Dendritic cell treated with granulocyte-macrophage colony-stimulating factor and Interleukin-4, amounts not matched to agents 40 ng/mL and 50 ng/mL, for 4 days (primary cell): ENCODE measurements around the gene ZG16.

ENCODE experiments used
- H3K27ac Mint-ChIP-seq: one replicate; pipeline ENCODE4 v1.8.0; 2022; ENCODE audit warnings: mild to moderate bottlenecking, mixed read lengths
- H3K27me3 Mint-ChIP-seq: one replicate; pipeline ENCODE4 v1.8.0; 2022; ENCODE audit warnings: mild to moderate bottlenecking, mixed read lengths
- H3K36me3 Mint-ChIP-seq: one replicate; pipeline ENCODE4 v1.8.0; 2022; ENCODE audit warnings: low read depth, mixed read lengths
- H3K4me1 Mint-ChIP-seq: one replicate; pipeline ENCODE4 v1.8.0; 2022; ENCODE audit warnings: low read depth, mixed read lengths
- H3K4me3 Mint-ChIP-seq: one replicate; pipeline ENCODE4 v1.8.0; 2022; ENCODE audit warnings: mild to moderate bottlenecking, moderate library complexity, mixed read lengths
- H3K9me3 Mint-ChIP-seq: one replicate; pipeline ENCODE4 v1.8.0; 2022; ENCODE audit warnings: mixed read lengths
- intact Hi-C: fragments of 100-400 bp; cut with micrococcal nuclease; formaldehyde crosslinking; loops from one replicate; pipeline ENCODE4 v1.15.0; 2022

The ZG16 gene

DNA sequence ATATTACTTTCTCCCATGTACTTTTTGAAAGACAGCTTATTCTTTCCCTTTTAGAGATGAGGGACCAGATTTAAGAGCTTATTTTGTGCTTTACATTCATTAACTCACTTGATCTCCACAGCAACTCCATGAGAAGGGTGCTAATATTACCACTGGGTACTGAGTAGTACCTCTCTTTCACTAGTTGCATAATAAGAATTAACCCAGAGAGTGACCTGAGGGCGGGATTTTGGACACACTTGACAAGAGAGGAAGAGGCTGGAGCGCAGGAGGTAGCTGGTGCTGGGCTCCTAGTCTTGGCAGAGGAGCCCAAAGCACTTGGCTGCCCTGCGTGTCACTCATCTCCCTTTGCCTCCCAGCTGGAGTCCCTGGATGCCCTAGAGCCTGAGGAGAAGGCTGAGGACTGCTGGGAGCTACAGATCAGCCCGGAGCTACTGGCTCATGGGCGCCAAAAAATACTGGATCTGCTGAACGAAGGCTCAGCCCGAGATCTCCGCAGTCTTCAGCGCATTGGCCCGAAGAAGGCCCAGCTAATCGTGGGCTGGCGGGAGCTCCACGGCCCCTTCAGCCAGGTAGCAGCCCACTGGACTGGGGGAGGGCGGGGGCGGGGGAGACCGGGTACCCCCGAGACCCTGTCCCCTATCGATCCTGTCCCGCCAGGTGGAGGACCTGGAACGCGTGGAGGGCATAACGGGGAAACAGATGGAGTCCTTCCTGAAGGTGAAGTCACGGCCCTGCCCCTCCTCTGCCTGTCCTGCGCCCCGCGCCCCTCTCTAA lies 26.6 kb downstream of the ZG16 start:
- Mint-ChIP-seq H3K4me3 (peak overlapping the region; percentile 99), H3K4me1 (peaks cover 47% of the 10 kb centered on the region), H3K27ac (peak overlapping the region; percentile 98), H3K9me3 (no peaks in the 10 kb centered on the region), H3K36me3 (peaks cover 75% of the 10 kb centered on the region), H3K27me3 (no peaks in the 10 kb centered on the region)
- intact Hi-C loops = loop anchor here (1.0 to 5.0 kb wide), 3 partner anchors 12 to 193 kb away; partner anchors contain the start of genes HIRIP3, INO80E, KIF22 and PAGR1

DNA sequence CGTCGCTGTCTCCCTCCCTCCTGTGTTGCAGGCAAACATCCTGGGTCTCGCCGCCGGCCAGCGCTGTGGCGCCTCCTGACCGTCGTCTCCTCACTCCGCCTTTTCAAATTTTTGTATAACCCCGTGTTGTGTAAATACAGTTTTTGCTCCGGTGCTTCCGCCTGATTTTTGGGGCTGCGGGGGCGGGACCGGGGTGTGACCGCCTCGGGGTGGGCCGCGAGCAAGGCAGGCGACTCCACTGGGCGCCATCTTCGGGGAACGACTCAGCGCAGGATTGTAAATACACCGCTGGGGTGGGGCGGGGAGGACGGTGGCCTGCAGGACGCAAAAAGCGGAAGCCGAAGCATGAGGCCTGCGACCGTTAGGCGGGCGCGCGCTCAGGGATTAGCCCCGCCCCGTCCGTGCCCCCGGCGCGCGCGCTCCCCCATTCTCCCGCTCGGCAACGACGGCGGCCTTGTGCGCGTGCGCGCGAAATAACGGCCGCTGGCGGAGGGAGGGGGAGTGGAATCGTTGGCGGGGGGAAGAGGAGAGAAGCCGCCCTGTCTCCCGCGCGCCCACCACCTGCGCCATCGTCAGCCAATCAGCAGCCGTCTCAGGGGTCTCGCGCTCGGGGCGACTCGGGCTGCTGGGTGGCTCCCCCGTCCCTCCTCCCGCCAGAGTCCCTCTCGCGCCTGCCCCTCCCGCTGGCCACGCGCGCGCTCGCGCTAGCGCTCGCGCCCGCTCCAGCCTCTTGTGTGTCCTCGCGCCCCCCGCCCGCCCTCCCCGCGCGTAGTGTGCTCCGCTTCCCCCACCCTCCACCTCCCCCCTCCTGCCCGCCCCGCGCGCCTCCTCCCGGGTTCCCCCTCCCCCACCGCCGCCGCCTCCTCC lies 27.4 kb downstream of the ZG16 start:
- Mint-ChIP-seq H3K27ac (peak overlapping the region; percentile 98), H3K4me3 (peak overlapping the region; percentile 99), H3K27me3 (no peaks in the 10 kb centered on the region), H3K4me1 (peaks cover 55% of the 10 kb centered on the region), H3K36me3 (peaks cover 75% of the 10 kb centered on the region), H3K9me3 (no peaks in the 10 kb centered on the region)
- intact Hi-C loops = loop anchor here (1.0 to 5.0 kb wide), 3 partner anchors 11 to 192 kb away; partner anchors contain the start of genes HIRIP3, INO80E, KIF22 and PAGR1

DNA sequence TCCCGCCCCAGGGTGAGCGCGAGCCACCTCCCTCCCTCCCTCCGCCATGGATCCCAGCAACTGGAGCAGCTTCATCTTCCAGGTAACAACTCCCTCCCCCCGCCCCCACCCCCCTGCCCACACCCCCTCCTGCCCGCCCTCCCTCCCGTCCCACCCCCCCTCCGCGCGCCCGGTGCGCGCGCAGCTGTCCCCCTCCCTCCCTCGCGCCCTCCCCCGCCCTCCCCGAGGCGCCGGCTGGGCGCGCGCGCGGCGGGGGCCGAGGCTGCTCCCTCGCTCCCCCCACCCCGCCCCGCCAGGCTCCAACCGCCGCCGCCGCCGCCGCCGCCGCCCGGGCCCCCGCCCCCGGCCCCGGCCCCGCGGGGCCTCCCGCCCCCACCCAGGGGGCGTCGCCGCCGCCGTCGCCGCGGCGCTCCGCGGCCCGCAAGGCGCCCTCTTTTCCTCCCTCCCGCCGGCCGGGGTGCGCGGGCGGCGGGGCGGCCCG lies 28.1 kb downstream of the ZG16 start, which contains the start of gene MAZ:
TSS of gene MAZ (plus strand) at position 431 of the 481 bp plus-strand sequence. CDS start 173 bp downstream, outside the sequence.
- no peaks in the 10 kb centered on the region for H3K27me3 Mint-ChIP-seq
- H3K4me1 Mint-ChIP-seq = peaks cover 62% of the 10 kb centered on the region
- H3K9me3 Mint-ChIP-seq = no peaks in the 10 kb centered on the region
- H3K27ac Mint-ChIP-seq = peak within 1 kb of the TSS; percentile 98
- intact Hi-C loops = loop anchor here (5.0 kb wide), 1 partner anchor 191 kb away; the partner anchor contains the start of genes HIRIP3 and INO80E
- peaks cover 73% of the 10 kb centered on the region for H3K36me3 Mint-ChIP-seq
- peak within 1 kb of the TSS; percentile 99 for H3K4me3 Mint-ChIP-seq

DNA sequence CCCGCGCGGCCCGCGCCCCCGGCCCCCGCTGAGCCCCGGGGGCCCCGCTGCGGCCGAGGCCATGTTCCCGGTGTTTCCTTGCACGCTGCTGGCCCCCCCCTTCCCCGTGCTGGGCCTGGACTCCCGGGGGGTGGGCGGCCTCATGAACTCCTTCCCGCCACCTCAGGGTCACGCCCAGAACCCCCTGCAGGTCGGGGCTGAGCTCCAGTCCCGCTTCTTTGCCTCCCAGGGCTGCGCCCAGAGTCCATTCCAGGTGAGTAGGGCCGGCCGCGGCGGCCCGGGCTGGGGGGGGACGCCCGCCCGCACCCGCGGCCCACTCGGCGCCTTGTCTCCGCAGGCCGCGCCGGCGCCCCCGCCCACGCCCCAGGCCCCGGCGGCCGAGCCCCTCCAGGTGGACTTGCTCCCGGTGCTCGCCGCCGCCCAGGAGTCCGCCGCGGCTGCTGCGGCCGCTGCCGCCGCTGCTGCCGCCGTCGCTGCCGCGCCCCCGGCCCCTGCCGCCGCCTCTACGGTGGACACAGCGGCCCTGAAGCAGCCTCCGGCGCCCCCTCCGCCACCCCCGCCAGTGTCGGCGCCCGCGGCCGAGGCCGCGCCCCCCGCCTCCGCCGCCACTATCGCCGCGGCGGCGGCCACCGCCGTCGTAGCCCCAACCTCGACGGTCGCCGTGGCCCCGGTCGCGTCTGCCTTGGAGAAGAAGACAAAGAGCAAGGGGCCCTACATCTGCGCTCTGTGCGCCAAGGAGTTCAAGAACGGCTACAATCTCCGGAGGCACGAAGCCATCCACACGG lies 28.8 kb downstream of the ZG16 start:
- intact Hi-C loops = loop anchor here (5.0 kb wide), 1 partner anchor 190 kb away; the partner anchor contains the start of genes HIRIP3 and INO80E
- Mint-ChIP-seq H3K27ac (peak overlapping the region; percentile 95), H3K27me3 (peaks cover 5% of the 10 kb centered on the region), H3K4me1 (peaks cover 63% of the 10 kb centered on the region), H3K9me3 (no peaks in the 10 kb centered on the region), H3K4me3 (peak overlapping the region; percentile 87), H3K36me3 (peaks cover 66% of the 10 kb centered on the region)

DNA sequence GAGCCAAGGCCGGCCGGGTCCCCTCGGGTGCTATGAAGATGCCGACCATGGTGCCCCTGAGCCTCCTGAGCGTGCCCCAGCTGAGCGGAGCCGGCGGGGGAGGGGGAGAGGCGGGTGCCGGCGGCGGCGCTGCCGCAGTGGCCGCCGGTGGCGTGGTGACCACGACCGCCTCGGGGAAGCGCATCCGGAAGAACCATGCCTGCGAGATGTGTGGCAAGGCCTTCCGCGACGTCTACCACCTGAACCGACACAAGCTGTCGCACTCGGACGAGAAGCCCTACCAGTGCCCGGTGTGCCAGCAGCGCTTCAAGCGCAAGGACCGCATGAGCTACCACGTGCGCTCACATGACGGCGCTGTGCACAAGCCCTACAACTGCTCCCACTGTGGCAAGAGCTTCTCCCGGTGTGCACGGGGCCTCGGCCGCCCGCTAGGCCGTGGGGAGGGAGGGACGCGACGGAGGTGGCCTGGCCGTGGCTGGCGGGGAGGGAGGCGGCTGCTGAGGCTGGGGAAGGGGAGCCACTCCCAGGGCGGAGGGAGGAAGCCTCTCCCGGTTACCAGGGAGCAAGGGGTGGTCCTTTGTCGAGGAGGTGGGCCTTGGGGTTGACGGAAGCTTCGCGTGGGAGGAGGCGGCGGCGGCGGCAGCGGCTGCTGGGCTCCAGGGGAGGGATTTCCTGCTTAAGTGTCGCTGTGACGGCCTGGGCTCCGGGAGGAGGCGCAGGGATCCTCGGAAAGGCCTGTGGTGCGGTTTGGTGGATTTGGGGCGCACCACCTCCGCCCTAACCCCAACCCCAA lies 29.6 kb downstream of the ZG16 start:
- peak overlapping the region; percentile 87 for H3K4me3 Mint-ChIP-seq
- peaks cover 71% of the 10 kb centered on the region for H3K4me1 Mint-ChIP-seq
- no peaks in the 10 kb centered on the region for H3K9me3 Mint-ChIP-seq
- peak overlapping the region; percentile 95 for H3K27ac Mint-ChIP-seq
- intact Hi-C loops = loop anchor here (5.0 kb wide), 1 partner anchor 190 kb away; the partner anchor contains the start of genes HIRIP3 and INO80E
- peaks cover 62% of the 10 kb centered on the region for H3K36me3 Mint-ChIP-seq
- H3K27me3 Mint-ChIP-seq = peaks cover 13% of the 10 kb centered on the region

DNA sequence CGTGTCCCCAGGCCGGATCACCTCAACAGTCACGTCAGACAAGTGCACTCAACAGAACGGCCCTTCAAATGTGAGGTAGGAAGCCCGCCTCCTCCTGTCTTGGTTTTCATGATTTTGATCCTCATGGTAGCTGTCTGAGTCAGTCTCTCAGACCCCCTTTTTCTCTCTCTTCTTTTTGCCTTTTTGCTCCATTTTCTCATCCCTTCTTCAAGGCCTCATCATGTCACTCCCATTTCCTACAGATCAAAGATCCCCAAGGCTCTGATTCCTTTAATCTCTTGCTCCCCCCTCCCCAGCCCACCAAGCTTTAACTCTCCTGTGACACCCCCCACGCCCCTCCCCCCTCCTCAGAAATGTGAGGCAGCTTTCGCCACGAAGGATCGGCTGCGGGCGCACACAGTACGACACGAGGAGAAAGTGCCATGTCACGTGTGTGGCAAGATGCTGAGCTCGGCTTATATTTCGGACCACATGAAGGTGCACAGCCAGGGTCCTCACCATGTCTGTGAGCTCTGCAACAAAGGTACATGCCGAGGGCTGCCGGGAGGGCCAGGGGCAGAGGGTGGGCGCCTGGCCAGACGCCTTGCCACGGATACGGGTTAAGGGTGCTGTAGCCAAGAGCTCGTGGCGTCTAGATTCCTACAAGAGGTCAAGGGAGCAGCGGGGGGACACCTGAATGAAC lies 30.3 kb downstream of the ZG16 start:
- intact Hi-C loops = loop anchor here (5.0 kb wide), 1 partner anchor 189 kb away; the partner anchor contains the start of genes HIRIP3 and INO80E

DNA sequence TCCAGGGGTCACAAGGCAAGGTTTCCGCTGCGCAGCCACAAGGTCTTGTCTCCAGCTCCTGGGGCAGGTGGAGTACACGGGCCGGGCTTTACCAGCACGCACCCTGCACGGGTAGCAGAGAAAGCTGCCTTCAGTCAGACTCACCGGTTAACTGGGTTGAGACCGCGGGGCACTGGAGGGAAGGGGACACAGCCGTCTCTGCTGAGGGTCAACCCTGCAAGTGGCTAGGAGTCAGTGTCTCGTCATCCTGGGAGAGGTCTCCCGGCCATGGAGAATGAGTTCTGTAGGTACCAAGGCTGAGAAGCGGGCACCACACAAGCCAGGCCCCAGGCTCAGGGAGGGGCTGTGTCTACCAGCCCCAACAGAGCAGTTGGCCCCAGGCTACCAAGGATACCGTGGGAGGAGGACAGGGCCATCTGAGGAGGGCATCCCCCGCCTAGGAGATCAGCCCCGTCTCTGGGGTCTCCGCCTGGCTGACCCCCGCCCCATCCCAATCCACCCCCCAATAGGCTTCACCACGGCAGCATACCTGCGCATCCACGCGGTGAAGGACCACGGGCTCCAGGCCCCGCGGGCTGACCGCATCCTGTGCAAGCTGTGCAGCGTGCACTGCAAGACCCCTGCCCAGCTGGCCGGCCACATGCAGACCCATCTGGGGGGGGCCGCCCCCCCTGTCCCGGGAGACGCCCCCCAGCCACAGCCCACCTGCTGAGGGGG lies 31.1 kb downstream of the ZG16 start:
- intact Hi-C loops = loop anchor here (5.0 kb wide), 1 partner anchor 188 kb away; the partner anchor contains the start of genes HIRIP3 and INO80E
- Mint-ChIP-seq H3K4me1 (peaks cover 66% of the 10 kb centered on the region), H3K9me3 (no peaks in the 10 kb centered on the region), H3K36me3 (peaks cover 51% of the 10 kb centered on the region), H3K27ac (peak overlapping the region; percentile 95), H3K4me3 (peak overlapping the region; percentile 87), H3K27me3 (peaks cover 29% of the 10 kb centered on the region)

More for the DNA sequence above, 30.3 kb downstream of the ZG16 start:
- H3K4me3 Mint-ChIP-seq = peak overlapping the region; percentile 87
- H3K36me3 Mint-ChIP-seq = peaks cover 55% of the 10 kb centered on the region
- H3K27ac Mint-ChIP-seq = peak overlapping the region; percentile 95
- H3K9me3 Mint-ChIP-seq = no peaks in the 10 kb centered on the region
- H3K4me1 Mint-ChIP-seq = peaks cover 70% of the 10 kb centered on the region
- peaks cover 20% of the 10 kb centered on the region for H3K27me3 Mint-ChIP-seq

DNA sequence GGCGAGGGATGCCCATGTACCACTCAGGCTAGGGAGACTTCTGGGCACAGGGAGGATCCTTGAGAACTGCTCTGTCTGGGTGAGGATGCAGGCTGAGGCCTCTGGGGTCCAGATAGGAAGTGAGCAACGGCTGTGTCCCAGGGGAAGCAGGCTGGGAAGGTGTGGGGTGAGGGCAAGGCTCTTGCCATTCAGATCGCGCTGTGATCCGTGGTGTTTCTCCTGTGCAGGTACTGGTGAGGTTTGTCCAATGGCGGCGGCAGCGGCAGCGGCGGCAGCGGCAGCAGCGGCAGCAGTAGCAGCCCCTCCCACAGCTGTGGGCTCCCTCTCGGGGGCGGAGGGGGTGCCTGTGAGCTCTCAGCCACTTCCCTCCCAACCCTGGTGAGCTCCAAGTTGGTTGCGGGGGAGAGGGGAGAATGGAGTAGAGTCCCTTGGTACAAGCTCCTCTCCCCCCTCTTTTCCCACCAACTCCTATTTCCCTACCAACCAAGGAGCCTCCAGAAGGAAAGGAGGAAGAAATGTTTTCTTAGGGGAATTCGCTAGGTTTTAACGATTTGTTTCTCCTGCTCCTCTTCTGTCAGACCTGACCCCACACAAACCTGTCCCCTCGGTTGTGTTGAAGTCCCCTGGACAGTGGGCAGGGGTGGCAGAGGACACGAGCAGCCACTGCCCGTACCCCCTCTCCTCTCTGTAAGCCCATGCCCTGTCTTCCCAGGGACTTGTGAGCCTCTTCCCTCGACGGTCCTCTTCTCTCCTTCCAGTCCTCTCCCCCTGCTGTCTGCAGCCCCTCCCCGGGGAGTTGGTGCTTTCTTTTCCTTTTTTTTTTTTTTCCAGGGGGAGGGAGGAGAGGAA lies 32.0 kb downstream of the ZG16 start:
- peaks cover 45% of the 10 kb centered on the region for H3K36me3 Mint-ChIP-seq
- H3K27ac Mint-ChIP-seq = peak overlapping the region; percentile 82
- peaks cover 36% of the 10 kb centered on the region for H3K27me3 Mint-ChIP-seq
- intact Hi-C loops = loop anchor here (5.0 to 10.0 kb wide), 3 partner anchors 165 to 187 kb away; partner anchors contain the start of genes HIRIP3, INO80E and TAOK2
- H3K4me1 Mint-ChIP-seq = peaks cover 68% of the 10 kb centered on the region
- peak overlapping the region; percentile 11 for H3K4me3 Mint-ChIP-seq
- no peaks in the 10 kb centered on the region for H3K9me3 Mint-ChIP-seq

DNA sequence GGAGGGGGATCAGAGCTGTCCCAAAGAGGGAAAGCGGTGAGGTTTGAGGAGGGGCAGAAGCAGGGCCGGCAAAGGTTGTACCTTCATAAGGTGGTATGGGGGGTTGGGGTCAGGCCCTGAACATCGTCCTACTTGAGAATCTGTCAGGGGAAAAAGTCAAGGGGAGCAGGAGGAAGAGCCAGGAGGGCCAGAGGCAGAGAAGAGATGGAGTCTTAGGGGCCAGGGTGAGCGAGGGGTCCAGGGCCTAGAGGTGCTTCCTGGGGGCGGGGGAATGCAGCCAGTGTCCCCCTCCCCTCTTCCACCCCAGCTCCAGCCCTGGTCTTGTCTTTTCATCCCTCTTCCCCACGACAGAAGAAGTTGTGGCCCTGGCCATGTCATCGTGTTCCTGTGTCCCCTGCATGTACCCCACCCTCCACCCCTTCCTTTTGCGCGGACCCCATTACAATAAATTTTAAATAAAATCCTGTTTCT lies 32.7 kb downstream of the ZG16 start:
- intact Hi-C loops = loop anchor here (10.0 kb wide), 2 partner anchors 164 to 166 kb away; partner anchors contain the start of gene TAOK2
- Mint-ChIP-seq H3K4me3 (peak overlapping the region; percentile 11), H3K9me3 (no peaks in the 10 kb centered on the region), H3K4me1 (peaks cover 69% of the 10 kb centered on the region), H3K36me3 (peaks cover 42% of the 10 kb centered on the region), H3K27ac (peak overlapping the region; percentile 82), H3K27me3 (peaks cover 36% of the 10 kb centered on the region)

DNA sequence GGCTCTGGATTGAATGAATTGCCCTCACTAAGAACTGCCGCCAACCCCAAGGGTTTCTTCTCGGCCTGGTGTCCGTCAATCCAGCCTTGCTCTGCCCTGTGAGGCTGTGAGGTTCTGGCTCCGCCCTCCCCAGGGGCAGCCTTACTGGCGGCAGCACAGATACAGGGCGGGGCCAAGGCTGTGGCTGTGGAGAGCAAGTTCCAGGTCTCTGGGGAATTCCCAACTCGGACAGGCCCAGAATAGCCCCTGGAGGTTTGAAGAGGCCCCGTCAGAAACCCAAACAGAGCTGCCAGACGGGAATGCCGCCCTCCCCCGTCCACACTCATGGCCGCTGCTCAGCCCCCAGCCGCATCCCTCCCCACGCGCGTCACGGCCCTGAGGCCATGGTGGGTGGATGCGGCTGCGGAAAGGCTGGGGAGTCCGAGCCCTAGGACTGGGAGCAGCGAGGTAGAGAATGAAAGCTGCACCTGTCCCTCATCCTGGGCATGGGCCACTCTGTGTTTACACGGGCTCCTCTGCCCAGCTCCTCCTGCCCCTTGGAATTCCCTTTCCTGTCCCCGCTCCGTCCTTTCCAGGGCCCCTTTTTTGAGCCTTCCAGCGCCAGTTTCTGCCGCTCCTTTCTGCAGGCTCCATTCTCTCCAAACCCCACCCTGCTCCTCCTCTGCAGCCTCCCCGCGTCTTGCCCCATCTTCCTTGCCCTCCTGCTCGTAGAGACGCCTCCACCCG lies 33.3 kb downstream of the ZG16 start:
- peaks cover 69% of the 10 kb centered on the region for H3K4me1 Mint-ChIP-seq
- intact Hi-C loops = loop anchor here (10.0 kb wide), 2 partner anchors 163 to 167 kb away; partner anchors contain the start of gene TAOK2
- H3K27ac Mint-ChIP-seq = peak overlapping the region; percentile 82
- peaks cover 36% of the 10 kb centered on the region for H3K27me3 Mint-ChIP-seq
- peaks cover 48% of the 10 kb centered on the region for H3K36me3 Mint-ChIP-seq
- peak overlapping the region; percentile 78 for H3K4me3 Mint-ChIP-seq
- no peaks in the 10 kb centered on the region for H3K9me3 Mint-ChIP-seq
